Left cardiac atrium (tissue), 4 donors: ENCODE results near the gene LDLRAD4. TPM values are rescaled to one million over a fixed set of nuclear protein-coding genes. Genes with fewer than 3 reads are reported as not detected.
A peak's percentile ranks its signal among the peaks of the same experiment; 100 is the strongest.
"Not testable (repeated sequence)": the region's sequence is repeated elsewhere in the genome, so short reads cannot be mapped to it uniquely, and the experiment has no call there.

Experiments
- ATAC-seq, 2 donors: fragments of 200-7000 bp; cut with Tn5 transposase; one replicate each; pipeline ENCODE4 v1.9.1; 2020; ENCODE audit warnings: mild to moderate bottlenecking in 2 of 2, moderate library complexity in 2 of 2
- DNase-seq: peaks from one replicate; pipeline ENCODE4 v3.0.0-alpha.2; 2020
- intact Hi-C, 2 donors: fragments of 100-400 bp; cut with DNase I; formaldehyde crosslinking; loops; one replicate each; pipeline versions ENCODE4 v1.14.1 to v1.15.1; 2022 to 2023
- total RNA-seq, 2 donors: library from RNA; stranded (reverse); fragmentation: NEBNext Ultra II Directional; extraction: Animal tissue kit (Norgen Biotek cat#: 25700); gene quantifications; one replicate each; pipeline ENCODE4 v1.2.1, GENCODE V29; 2021
- donor health status: DM: no; HTN: yes; CAD: no.
- donor health status: DM: no; HTN: yes; CAD: no; lungs with severe emphysema.
- donor health status: DM: yes; HTN: yes; CAD: no.
- donor health status: Dilated cardiomyopathy.

LDLRAD4 gene
- total RNA-seq, 2 donors from 2014 or later = 28.9 to 80.2 TPM

- no peak for DNase-seq
- ATAC-seq = peak; percentile 49 to 71
- intact Hi-C loops = no loop called here
These were observed 252.1 kb downstream of the LDLRAD4 start for GRCh38 chr18:13470516-13471197.

GRCh38 chr18:13471198-13471845 lies 252.8 kb downstream of the LDLRAD4 start:
- ATAC-seq = peak; percentile 71 to 82
- intact Hi-C loops = no loop called here
- no peak for DNase-seq

GRCh38 chr18:13471971-13472628 lies 253.5 kb downstream of the LDLRAD4 start:
- intact Hi-C loops = no loop called here
- DNase-seq (no peak), ATAC-seq (peak in 1 of 2 donors; percentile 9)

DNA sequence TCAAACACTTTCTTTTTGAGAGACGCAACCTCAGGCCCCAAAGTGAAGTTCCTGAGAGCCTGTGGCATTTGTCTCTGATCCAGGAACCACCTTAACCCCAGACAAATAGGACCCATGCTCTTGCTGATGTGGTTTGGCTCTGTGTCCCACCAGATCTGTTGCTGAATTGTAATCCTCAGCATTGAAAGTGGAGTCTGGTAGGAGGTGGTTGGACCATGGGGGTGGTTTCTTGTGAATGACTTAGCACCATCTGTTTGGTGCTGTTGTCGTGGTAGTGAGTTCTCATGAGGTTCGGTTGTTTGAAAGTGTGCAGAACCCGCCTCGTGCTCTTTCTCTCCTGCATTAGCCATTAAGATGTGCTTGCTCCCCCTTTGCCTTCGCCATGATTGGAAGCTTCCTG lies 255.2 kb downstream of the LDLRAD4 start:
- intact Hi-C loops = no loop called here
- no peak for ATAC-seq
- DNase-seq = no peak

DNA sequence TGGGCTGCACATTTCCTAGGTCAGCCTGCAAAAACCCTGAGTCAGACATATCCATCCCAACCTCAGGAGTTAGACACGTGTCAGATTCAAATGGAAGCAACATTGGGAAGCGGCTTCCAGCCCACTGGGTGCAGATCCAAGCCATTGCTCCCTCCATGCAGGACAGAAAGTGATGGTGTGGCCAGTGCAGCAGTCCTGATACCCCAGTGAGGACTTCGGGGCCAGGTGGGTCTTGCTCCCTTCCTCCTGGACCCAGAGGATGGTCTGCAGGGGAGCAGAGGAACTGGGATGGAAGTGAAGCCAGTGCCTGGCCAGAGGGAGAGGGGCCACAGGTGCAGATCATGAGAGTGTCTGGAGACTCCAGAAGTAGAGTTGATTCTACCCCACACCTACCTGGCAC lies 255.8 kb downstream of the LDLRAD4 start:
- no peak for ATAC-seq
- no peak for DNase-seq
- intact Hi-C loops = no loop called here

DNA sequence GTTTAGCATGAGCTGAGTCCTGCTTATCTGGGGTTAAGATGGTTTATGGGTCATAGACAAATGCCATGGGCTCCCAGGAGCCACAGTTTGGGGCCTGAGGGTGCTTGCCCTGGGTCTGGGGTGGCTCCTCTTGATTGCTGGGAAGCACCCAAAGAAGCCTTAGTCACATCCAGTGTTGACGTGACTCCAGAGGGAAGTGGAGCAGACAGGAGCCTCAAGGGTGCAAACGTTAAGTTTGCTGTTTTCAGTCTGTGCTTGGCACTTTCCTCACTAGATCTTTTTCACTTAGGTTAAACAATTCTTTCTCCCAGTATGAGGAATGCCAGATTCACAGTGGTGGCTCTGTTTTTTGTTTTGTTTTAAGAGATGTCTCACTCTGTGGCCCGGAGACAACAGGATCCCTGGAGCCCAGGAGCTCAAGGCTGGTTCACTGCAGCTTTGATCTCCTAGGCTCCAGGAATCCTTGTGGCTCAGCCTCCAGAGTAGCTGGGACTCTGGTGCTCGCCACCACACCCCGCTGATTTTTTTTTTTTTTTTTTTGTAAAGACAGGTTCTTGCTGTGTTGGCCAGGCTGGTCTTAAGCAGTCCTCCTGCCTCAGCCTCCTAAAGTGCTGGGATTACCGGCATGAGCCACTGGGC lies 256.5 kb downstream of the LDLRAD4 start:
- DNase-seq (no peak), ATAC-seq (peak in 1 of 2 donors; percentile 15)
- intact Hi-C loops = no loop called here

DNA sequence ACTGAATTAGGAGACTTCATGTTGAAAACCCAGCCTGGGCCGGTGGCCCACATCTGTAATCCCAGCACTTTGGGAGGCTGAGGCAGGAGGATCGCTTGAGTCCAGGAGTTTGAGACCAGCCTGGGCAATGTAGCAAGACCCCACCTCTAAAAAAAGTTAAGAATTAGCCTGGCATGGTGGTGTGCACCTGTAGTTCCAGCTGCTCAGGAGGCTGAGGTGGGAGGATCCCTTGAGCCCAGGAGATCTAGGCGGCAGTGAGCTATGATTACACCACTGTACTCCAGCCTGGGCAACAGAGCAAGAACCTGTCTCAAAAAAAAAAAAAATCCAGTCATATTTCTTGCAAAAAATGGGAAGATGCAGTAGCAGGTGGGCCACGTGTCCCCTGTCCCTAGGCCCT lies 257.8 kb downstream of the LDLRAD4 start:
- intact Hi-C loops, ATAC-seq, DNase-seq: not testable (repeated sequence)

DNA sequence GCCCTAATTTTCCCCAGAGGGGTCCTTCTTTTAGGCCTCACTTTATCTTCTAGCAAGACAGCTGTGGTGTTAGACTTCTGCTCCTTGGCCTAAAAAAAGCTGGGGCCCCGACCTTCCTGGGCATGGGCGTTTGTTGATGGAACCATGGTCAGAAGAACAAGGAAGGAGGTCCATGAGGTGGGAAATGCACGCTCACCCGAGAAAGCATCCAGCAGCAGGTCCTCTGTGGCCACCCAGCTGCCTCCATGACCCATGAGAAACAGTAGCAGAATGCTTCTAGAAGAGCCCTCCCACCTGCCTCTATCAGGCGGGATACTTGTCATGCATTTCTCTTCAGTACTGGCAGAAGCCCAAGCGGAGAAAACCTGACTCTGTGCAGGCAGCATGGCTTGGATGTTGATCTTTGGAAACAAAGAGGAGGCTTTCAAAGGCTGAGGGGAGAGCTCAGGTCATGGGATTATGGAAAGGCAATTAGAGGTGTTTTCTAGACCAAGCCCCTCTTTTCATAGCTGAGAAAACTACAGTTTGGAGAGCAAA lies 258.7 kb downstream of the LDLRAD4 start:
- intact Hi-C loops = no loop called here
- DNase-seq (no peak), ATAC-seq (no peak)

DNA sequence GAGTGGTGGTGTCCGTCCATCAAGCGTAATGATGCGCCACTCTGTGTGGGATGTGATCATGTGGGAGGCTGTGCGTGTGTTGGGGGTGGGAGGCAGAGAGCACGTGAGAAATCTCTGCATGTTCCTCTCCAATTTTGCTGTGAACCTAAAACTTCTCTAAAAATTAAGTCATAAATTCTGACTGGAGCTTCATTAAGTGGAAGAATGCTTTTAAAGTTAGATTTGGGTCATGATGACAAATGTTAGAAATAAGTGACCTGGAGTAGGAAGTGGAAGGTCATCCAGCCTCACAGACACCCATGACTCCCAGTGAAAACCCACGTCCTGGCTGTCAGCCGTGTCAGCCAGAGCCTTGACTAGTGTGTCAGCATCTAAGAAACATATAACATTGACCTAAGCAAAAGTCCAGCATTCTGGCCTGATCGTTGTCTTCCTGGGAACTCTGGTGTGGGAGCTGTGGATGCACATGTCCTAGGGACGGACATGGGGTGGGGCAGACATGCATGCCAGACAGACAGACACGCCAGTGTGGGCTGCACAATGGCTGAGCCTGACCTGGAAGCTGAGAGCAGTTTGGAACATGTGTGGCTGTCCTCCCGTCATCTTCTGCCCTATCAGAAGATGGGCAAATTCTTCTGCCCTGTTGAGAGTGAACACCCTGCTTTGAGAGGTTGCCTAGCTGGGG lies 262.2 kb downstream of the LDLRAD4 start:
- DNase-seq (no peak), ATAC-seq (no peak)
- intact Hi-C loops = no loop called here

DNA sequence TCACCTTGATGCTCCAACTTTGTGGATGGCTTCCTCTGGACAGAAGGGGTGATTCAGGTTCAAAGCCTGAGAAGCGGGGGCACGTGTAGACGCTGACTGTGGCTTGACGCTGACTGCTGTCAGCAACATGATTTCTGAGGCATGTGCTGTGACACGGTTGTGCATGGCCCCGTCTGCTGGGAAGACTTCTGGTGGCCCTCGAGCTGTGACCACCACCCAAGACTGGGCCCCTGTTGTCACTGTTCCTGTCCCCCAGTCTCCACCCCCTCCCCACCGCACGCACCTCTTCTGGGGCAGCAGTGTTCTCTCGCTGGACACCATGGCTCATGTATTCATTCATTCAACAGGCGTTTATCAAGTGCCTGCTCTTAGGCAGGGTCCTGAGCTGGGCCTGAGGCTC lies 262.8 kb downstream of the LDLRAD4 start:
- DNase-seq = no peak
- intact Hi-C loops = no loop called here
- ATAC-seq = no peak

DNA sequence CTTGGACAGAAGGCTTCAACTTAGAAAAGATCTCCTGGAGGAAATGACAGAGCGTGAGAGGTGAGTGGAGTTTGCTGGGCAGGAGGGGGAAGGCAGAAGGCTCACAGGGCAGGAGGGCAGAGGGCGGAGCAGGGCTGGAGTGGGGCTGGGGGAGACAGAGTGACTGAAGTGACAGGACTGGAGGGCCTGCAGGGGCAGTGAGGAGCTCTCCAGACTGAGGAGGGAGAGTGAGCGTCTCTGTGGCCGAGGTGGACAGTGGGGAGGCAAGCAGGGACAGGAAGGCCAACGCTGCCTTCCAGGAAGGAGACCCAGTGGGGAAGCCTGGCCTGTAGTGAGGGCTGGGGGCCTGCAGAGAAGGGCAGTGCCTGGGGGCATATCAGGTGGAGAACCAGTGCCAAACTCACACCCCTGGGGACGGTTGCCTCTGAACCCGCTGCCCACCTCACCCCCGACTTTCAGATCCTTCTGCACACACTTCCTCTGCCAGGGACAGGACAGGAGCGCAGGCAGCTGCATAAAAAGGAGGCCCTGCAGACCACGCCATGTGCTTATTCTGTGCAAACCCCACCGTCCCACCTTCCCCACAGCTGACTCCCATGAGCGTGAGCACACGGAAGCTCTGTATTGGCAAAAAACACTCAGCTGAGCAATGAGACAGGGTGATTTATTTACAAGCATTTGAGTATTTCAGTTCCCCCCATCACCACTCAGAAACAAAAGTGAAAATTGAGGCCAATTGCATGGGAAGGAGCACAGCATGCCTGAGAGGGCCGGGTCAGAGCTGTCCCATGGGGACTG lies 263.5 kb downstream of the LDLRAD4 start:
- no peak for DNase-seq
- no peak for ATAC-seq
- intact Hi-C loops = no loop called here

DNA sequence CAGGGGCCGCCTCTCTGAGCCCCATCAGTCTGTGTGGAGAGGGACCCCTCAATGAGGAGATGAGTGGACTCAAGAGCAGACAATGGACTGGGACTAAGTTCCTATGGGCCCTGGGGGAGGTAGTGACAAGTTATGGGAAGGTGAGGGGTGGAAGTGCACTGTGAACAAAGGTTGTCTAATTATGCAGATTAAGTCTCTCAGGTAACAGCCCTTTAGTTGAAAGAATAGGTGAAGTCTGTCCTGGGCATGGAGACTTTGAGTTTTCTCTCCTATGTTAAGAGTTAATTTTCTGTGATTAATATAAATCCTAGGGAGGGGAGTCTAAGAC lies 264.0 kb downstream of the LDLRAD4 start:
- intact Hi-C loops = no loop called here
- ATAC-seq (no peak), DNase-seq (no peak)

DNA sequence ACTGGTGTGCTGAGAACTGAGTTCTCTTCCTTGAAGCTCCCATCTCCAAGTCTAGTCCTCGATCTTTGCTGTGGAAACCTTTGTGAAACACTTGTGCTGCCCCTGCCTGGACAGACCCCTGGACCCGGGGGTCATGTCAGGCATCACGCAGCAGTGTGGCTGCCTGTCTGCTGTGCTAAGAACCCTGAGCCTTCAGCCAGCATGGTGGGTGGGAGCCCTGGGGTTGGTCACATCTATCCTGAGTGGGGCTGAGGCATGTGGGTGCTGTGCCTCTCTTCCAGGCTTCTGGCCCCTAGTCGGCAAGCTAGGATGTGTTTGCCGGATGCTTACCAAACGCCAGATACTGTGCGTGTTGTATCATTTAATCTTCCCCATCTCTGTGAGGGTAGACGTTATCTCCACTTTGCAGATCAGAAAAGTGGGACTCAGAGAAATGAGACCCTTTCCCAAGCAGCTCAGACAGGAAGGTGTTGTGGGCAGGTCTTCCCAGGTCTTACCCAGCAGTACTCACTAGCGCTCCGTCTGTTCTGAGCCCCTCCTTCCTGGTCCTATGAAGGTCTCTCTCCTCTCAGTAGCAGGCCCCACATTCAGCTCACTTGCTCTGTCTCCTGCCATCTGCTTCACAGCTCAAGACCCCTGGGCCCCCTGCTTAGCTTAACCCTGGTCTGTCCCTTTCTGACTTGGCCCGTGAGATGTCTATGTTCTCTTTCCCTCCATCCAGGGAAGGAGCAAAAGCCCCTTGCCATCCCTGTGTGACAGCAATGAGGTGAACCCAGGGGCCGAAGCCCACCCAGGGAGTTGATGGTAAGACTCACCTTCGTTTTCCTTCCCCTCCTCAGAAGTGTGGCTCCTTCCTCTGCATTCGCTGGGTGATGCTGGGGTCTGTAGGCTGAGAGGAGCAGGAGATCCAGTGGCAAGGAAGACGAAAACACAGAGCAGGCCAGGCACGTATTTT lies 265.0 kb downstream of the LDLRAD4 start:
- intact Hi-C loops = no loop called here
- DNase-seq = no peak
- no peak for ATAC-seq

DNA sequence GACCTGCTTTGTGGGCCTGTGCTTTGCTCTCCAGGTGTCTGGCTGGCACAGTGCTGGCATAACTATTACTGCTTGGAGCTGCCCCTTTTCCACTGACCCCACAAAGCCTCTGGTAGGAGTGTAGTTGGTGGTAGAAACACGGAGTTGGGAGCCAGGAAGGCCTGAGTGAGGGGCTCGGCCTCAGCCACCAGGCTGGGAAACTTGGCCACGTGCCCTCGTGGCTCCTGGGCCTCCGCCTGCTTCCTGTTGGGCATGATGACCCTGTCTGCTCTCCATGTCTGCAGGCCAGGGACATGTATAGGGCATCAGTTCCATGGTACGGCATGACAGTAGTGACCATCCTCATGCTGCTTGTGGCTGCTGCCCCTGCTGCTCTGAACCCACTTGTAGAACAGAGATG lies 266.6 kb downstream of the LDLRAD4 start:
- ATAC-seq (no peak), DNase-seq (no peak)
- intact Hi-C loops = no loop called here

GRCh38 chr18:13485604-13486003 lies 267.0 kb downstream of the LDLRAD4 start:
- ATAC-seq (no peak), DNase-seq (no peak)
- intact Hi-C loops = no loop called here

DNA sequence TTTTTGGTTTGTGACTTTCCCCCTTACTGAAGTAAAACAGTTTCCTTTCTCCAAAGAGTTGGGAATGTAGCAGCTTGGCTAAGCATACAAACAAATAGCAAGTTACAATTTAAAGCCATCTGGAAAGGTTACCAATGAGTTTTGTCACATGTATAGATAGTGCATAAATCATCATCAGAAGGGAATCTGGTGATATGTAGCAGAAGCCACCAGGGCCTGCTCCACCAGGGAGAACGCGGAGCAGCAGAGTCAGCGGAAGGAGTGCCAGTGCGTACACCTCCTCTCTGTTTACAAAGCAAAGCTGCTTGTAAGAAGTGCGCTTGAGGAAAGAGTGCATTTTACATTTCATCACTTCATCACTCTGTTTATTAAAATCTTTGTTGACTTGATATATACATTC lies 267.7 kb downstream of the LDLRAD4 start:
- no peak for DNase-seq
- ATAC-seq = no peak
- intact Hi-C loops = no loop called here

- intact Hi-C loops = no loop called here
- no peak for DNase-seq
- no peak for ATAC-seq
These were observed 268.1 kb downstream of the LDLRAD4 start for GRCh38 chr18:13486686-13487085.

GRCh38 chr18:13487237-13487636 lies 268.7 kb downstream of the LDLRAD4 start:
- DNase-seq (no peak), ATAC-seq (no peak)
- intact Hi-C loops = no loop called here
